OCI-LY7 (cell line): ENCODE results near the gene EEF2K. TPM values are rescaled to one million over a fixed set of nuclear protein-coding genes. Genes with fewer than 3 reads are reported as not detected.

Source experiments
- BruUV-seq: library from RNA; stranded (reverse); fragments of 400-500 nt; replicated peaks from 2 replicates; lab custom pipeline; 2021; lab: Mats Ljungman, UMichigan
- CTCF ChIA-PET: fragments of 300-600 bp; sonication (Branson Sonifier 250); formaldehyde crosslinking; loops from one replicate; lab custom pipeline; 2022; ENCODE audit warnings: antibody characterized with exemption; ENCODE audit not compliant: unreplicated experiment; lab: Charles Lee
- POLR2A ChIA-PET: fragments of 300-600 bp; sonication (Branson Sonifier 250); formaldehyde crosslinking; loops from one replicate; lab custom pipeline; 2022; ENCODE audit warnings: antibody characterized with exemption; lab: Charles Lee
- DNase-seq: peaks from one replicate; pipeline ENCODE4 v3.0.0-alpha.2; 2015; ENCODE audit warnings: low spot score
- H2AFZ ChIP-seq: fragments of 200-600 bp; sonication (generic), shearing (Covaris generic); 2 replicates; pipeline ENCODE4 v1.6.1; 2014; ENCODE audit warnings: mild to moderate bottlenecking, antibody characterized with exemption, low read length, moderate library complexity
- H3K27ac ChIP-seq: fragments of 200-600 bp; sonication (generic); 2 replicates; pipeline ENCODE4 v1.5.1; 2014; ENCODE audit warnings: mixed run types, low read depth, mild to moderate bottlenecking, moderate library complexity, low read length, inconsistent platforms; ENCODE audit not compliant: poor library complexity, severe bottlenecking
- H3K36me3 ChIP-seq: fragments of 200-600 bp; sonication (generic); 2 replicates; pipeline ENCODE4 v1.6.1; 2014; ENCODE audit warnings: mild to moderate bottlenecking, antibody characterized with exemption, low read length, moderate library complexity, mixed read lengths; ENCODE audit not compliant: insufficient read depth
- H3K4me1 ChIP-seq: fragments of 200-600 bp; sonication (generic); 2 replicates; pipeline ENCODE4 v1.5.1; 2014; ENCODE audit warnings: mild to moderate bottlenecking, low read length; ENCODE audit not compliant: insufficient read depth, poor library complexity, severe bottlenecking
- H3K4me2 ChIP-seq: fragments of 200-600 bp; sonication (generic); 2 replicates; pipeline ENCODE4 v1.6.1; 2014; ENCODE audit warnings: mild to moderate bottlenecking, low read length
- H3K4me3 ChIP-seq: fragments of 200-600 bp; sonication (generic); 2 replicates; pipeline ENCODE4 v1.5.1; 2014; ENCODE audit warnings: mild to moderate bottlenecking, low read depth, low read length; ENCODE audit not compliant: poor library complexity, severe bottlenecking
- H3K79me2 ChIP-seq: fragments of 200-600 bp; sonication (generic); 2 replicates; pipeline ENCODE4 v1.6.1; 2016; ENCODE audit warnings: low read depth, mild to moderate bottlenecking, low read length, moderate library complexity, mixed read lengths; ENCODE audit not compliant: insufficient read depth
- H3K9me2 ChIP-seq: fragments of 200-600 bp; sonication (generic); 2 replicates; pipeline ENCODE4 v1.6.1; 2016; ENCODE audit warnings: mild to moderate bottlenecking, low read length, mixed read lengths; ENCODE audit not compliant: insufficient read depth
- H3K9me3 ChIP-seq: fragments of 200-600 bp; sonication (generic); 2 replicates; pipeline ENCODE4 v1.6.1; 2014; ENCODE audit warnings: mild to moderate bottlenecking, mixed run types, low read length, mixed read lengths
- H4K20me1 ChIP-seq: fragments of 200-600 bp; sonication (generic); 2 replicates; pipeline ENCODE4 v1.6.1; 2014; ENCODE audit warnings: mild to moderate bottlenecking, antibody characterized with exemption, low read length, moderate library complexity, mixed read lengths; ENCODE audit not compliant: insufficient read depth
- EZH2phosphoT487 ChIP-seq: fragments of 200-600 bp; sonication (generic); IDR thresholded peaks from 2 replicates; pipeline ENCODE4 v1.6.1; 2018; ENCODE audit warnings: low read depth, borderline replicate concordance, mild to moderate bottlenecking, mixed run types, antibody characterized with exemption, low read length, moderate library complexity, mixed read lengths
- intact Hi-C: fragments of 100-400 bp; cut with micrococcal nuclease; formaldehyde crosslinking; loops from one replicate; pipeline ENCODE4 v1.10.0; 2022; ENCODE audit not compliant: unreplicated experiment
- total RNA-seq, 2 experiments: library from RNA; depleted of rRNA in 1 of 2; stranded (reverse); fragments of >200 nt in 1 of 2; shearing (Covaris generic) in 1 of 2; gene quantifications; 2 replicates each; pipeline ENCODE4 v1.2.3, GENCODE V29; 2014 to 2022
- TF ChIP-seq, protein P1 (sequence below): fragments of 200-600 bp; sonication (generic); conservative IDR thresholded peaks from 2 replicates; pipeline ENCODE4 v1.5.1; 2014; ENCODE audit warnings: mild to moderate bottlenecking, antibody characterized with exemption, low read length, moderate library complexity, mixed read lengths

The EEF2K gene
- total RNA-seq, 2 experiments from 2014 or later: 23.8 to 42.3 TPM

DNA sequence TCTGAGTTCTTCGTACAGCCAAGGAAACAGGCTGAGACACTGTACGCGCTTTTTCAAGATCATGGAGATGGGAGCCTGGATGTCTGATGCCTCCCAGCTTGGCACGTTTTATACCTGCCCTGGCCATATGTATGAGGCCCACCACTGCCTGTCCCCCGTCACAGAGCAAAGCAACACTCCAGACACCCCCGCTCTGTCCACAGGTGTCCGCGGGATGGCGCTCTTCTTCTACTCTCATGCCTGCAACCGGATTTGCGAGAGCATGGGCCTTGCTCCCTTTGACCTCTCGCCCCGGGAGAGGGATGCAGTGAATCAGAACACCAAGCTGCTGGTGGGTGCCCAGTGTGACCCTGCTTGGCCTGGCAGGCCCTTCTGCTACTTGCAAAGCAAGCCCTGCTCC lies 51.4 kb downstream of the EEF2K start:
- Histone ChIP-seq H3K4me1 (no peaks in the 10 kb centered on the region), H2AFZ (no peak overlapping the region), H3K4me3 (no peak overlapping the region), H3K4me2 (no peak overlapping the region), H3K9me3 (peaks cover 16% of the 10 kb centered on the region), H3K27ac (no peak overlapping the region), H4K20me1 (no peaks in the 10 kb centered on the region), H3K79me2 (no peaks in the 10 kb centered on the region), H3K36me3 (peaks cover 91% of the 10 kb centered on the region), H3K9me2 (no peaks in the 10 kb centered on the region)
- TF ChIP-seq EZH2phosphoT487: no peak
- TF ChIP-seq, protein P1, sequence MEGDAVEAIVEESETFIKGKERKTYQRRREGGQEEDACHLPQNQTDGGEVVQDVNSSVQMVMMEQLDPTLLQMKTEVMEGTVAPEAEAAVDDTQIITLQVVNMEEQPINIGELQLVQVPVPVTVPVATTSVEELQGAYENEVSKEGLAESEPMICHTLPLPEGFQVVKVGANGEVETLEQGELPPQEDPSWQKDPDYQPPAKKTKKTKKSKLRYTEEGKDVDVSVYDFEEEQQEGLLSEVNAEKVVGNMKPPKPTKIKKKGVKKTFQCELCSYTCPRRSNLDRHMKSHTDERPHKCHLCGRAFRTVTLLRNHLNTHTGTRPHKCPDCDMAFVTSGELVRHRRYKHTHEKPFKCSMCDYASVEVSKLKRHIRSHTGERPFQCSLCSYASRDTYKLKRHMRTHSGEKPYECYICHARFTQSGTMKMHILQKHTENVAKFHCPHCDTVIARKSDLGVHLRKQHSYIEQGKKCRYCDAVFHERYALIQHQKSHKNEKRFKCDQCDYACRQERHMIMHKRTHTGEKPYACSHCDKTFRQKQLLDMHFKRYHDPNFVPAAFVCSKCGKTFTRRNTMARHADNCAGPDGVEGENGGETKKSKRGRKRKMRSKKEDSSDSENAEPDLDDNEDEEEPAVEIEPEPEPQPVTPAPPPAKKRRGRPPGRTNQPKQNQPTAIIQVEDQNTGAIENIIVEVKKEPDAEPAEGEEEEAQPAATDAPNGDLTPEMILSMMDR: no peak
- CTCF ChIA-PET: interaction anchor here (0.6 kb wide), 1 partner anchor 27 kb away, joined by 3 read pairs; no protein-coding TSS in a partner anchor
- POLR2A ChIA-PET: no interaction called here
- intact Hi-C loops: no loop called here
- no peak for DNase-seq
- BruUV-seq: no TSS peak

DNA sequence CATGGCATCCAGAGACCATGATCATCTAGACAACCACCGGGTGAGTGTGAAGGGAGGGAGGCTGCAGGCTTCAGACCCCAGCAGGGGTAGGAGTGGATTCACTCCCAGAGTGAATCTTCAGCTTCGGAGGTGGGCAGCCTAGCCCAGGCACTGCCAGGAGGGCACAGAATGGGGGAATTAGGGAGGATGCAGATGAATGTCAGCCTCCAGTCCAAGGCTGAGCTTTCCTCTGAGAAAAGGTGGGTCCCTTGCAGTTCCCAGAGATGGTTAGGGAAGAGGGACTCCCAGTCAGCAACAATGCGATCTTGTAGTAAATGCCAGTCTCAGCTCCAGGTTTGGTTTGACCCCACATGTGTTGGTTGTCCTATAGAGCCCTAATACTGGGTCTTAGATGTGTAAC lies 54.4 kb downstream of the EEF2K start:
- H3K36me3 ChIP-seq: peaks cover 69% of the 10 kb centered on the region
- H3K4me2 ChIP-seq: no peak overlapping the region
- H3K4me3 ChIP-seq: no peak overlapping the region
- peaks cover 10% of the 10 kb centered on the region for H3K9me3 ChIP-seq
- TF ChIP-seq, protein P1: no peak
- no peak for TF ChIP-seq EZH2phosphoT487
- ChIA-PET CTCF (no interaction called here), POLR2A (no interaction called here)
- H3K79me2 ChIP-seq: no peaks in the 10 kb centered on the region
- no peak overlapping the region for H3K27ac ChIP-seq
- no peak overlapping the region for H2AFZ ChIP-seq
- no TSS peak for BruUV-seq
- no peaks in the 10 kb centered on the region for H4K20me1 ChIP-seq
- DNase-seq: no peak
- intact Hi-C loops: no loop called here
- no peaks in the 10 kb centered on the region for H3K9me2 ChIP-seq
- H3K4me1 ChIP-seq: no peaks in the 10 kb centered on the region

DNA sequence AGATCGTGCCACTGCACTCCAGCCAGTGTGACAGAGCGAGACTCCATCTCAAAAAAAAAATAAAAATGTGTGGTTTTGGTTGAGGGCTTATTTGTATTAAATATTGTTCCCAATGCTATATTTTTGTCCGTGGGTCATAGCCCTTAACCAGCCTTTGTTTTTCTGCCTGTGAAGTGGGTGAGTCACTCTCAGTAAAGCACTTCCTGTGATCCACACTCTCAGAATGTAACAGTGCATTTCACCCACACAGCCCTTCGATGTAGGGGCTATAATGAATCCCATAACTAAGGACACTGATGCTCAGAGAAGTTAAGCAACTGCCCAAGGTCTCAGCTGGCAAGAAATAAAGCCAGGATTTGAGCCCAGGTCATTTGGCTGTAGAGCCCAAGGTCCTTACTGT lies 56.4 kb downstream of the EEF2K start:
- no TSS peak for BruUV-seq
- DNase-seq: no peak
- H3K27ac ChIP-seq: no peak overlapping the region
- H3K4me2 ChIP-seq: no peak overlapping the region
- H3K9me2 ChIP-seq: no peaks in the 10 kb centered on the region
- no peaks in the 10 kb centered on the region for H3K79me2 ChIP-seq
- peaks cover 10% of the 10 kb centered on the region for H3K9me3 ChIP-seq
- no peak overlapping the region for H3K4me3 ChIP-seq
- TF ChIP-seq, protein P1: no peak
- no peak for TF ChIP-seq EZH2phosphoT487
- no peak overlapping the region for H2AFZ ChIP-seq
- CTCF ChIA-PET: no interaction called here
- H3K4me1 ChIP-seq: no peaks in the 10 kb centered on the region
- H4K20me1 ChIP-seq: no peaks in the 10 kb centered on the region
- POLR2A ChIA-PET: no interaction called here
- H3K36me3 ChIP-seq: peaks cover 64% of the 10 kb centered on the region
- intact Hi-C loops: no loop called here
